ENCODE results near the gene GPA33.
A peak's percentile ranks its signal among the peaks of the same experiment; 100 is the strongest.

DNA sequence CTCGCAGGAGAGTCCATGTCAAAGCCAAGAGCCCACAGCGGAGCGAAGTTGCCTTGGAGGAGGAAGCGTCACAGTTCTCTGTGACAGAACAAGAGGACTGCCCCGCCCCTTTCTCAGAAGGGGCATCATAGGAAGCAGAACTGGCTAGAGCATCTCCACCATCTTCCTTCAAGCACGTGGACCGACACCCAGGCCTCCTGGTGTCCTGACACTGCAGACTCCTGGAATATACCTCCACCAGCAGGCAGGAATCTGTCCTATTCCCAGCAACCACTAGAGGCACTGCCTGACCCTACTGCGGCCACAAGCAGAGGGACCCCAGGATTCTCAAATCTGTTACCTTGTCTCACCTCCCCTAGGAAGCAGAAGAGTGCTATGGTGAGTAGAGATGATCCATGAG lies 37.8 kb downstream of the GPA33 start:
- TF ChIP-seq CTCF (IDR thresholded peaks at IDR 0.05) (peak in 2 of 3 experiments; percentile 34 to 36), POLR2A (IDR thresholded peaks at IDR 0.05) (no peak)

Data from testis (tissue), 2 donors.